Measurements from ENCODE around the gene COASY. TPM values are rescaled to one million over a fixed set of nuclear protein-coding genes. Genes with fewer than 3 reads are reported as not detected.

COASY gene
- total RNA-seq, 4 donors from 2014 or later, result 20.4 to 40.1 (median 22.7) TPM

- no peak for TF ChIP-seq CTCF (IDR thresholded peaks at IDR 0.05; ENCODE audit: low read depth)
Observed at GRCh38 chr17:42555122-42555622, 6.8 kb upstream of the COASY start.

GRCh38 chr17:42559075-42559474 is 2.9 kb upstream of the COASY start:
- no peak for TF ChIP-seq CTCF (IDR thresholded peaks at IDR 0.05; ENCODE audit: low read depth)

DNA sequence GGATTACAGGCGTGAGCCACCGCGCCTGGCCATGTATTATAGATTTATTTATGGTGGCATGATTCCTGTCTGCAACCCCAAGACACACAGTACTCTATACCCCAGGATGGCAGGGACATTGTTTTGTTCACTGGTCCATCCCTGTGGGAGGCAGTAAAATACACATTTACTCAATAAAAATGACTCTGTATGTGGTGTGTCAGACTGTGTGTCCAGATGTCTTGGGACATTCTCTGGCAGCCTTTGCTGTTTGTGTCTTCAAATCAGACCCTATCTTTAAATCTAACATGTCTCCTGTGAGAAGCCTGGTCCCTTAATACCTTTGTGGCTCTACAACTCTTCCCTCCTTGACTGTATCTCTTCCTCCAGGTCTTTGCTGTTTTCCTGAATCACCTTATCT is 1.7 kb upstream of the COASY start:
- TF ChIP-seq CTCF (IDR thresholded peaks at IDR 0.05; ENCODE audit: low read depth), result no peak

DNA sequence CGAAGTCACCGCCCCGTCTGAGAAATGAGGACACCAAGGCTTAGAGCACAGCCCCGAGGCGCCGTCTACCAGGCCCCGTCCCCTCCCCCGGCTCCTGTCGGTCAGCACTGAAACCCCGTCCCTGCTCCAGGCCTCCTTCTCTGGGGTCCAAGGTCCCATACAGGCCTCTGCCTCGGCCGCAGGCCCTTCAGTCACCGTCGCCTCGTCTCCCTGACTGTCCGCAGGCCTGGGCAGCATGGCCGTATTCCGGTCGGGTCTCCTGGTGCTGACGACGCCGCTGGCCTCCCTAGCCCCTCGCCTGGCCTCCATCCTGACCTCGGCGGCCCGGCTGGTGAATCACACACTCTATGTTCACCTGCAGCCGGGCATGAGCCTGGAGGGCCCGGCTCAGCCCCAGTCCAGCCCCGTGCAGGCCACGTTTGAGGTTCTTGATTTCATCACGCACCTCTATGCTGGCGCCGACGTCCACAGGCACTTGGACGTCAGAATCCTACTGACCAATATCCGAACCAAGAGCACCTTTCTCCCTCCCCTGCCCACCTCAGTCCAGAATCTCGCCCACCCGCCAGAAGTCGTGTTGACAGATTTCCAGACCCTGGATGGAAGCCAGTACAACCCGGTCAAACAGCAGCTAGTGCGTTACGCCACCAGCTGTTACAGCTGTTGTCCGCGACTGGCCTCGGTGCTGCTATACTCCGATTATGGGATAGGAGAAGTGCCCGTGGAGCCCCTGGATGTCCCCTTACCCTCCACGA is 617 bp downstream of the COASY start:
- no peak for TF ChIP-seq CTCF (IDR thresholded peaks at IDR 0.05; ENCODE audit: low read depth)

DNA sequence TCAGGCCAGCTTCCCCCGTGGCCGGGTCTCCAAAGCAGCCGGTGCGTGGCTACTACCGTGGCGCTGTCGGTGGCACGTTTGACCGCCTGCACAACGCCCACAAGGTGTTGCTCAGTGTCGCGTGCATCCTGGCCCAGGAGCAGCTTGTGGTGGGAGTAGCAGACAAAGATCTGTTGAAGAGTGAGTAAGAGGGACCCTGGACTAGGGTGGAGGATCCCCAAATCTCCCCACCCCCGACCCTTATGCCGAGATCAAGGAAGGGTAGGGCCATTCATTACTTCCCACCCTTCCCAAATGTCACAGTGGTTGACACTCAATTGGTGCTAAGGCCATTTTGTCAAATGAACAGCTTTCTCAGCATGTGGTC is 1.2 kb downstream of the COASY start:
- no peak for TF ChIP-seq CTCF (IDR thresholded peaks at IDR 0.05; ENCODE audit: low read depth)

DNA sequence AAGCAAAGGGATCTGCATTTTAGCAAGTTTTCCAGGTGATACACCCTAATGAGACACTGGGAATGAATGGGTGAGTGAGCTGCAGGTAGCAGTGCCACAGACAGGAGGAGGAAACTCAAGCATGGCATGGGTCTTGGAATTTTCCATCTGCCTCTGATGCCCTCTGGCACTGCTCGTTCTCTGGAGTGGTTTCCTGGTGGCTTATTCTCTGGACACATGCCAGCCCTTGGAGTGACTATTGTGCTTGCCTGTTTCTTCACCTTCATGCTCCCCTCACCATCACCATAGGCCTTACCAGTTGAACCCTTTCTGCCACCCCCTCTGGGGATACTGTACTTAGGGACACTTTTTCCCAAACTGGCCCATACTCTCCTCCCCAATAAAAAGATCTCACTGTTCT is 1.6 kb downstream of the COASY start:
- TF ChIP-seq CTCF (IDR thresholded peaks at IDR 0.05; ENCODE audit: low read depth), result no peak

DNA sequence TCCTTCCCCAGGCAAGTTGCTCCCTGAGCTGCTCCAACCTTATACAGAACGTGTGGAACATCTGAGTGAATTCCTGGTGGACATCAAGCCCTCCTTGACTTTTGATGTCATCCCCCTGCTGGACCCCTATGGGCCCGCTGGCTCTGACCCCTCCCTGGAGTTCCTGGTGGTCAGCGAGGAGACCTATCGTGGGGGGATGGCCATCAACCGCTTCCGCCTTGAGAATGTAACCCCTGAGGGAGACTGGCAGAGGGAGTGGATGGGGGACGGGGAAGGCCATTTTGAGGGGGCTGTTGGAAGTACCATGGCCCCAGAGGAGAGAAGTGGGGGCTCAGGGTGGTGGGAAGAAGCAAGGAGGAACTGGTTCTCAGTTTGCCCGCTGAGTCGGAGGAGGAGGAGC is 2.0 kb downstream of the COASY start:
- no peak for TF ChIP-seq CTCF (IDR thresholded peaks at IDR 0.05; ENCODE audit: low read depth)

Data from subcutaneous adipose tissue (tissue), 4 donors.